CD4-positive, alpha-beta T cell treated with Interleukin-15 for 4 hours (primary cell): ENCODE results near the gene KRT31.
"Not testable (repeated sequence)": the region's sequence is repeated elsewhere in the genome, so short reads cannot be mapped to it uniquely, and the experiment has no call there.

Experiments
- DNase-seq: peaks from one replicate; pipeline ENCODE4 v3.0.0-alpha.2; 2020; ENCODE audit warnings: low spot score

Gene KRT31

DNA sequence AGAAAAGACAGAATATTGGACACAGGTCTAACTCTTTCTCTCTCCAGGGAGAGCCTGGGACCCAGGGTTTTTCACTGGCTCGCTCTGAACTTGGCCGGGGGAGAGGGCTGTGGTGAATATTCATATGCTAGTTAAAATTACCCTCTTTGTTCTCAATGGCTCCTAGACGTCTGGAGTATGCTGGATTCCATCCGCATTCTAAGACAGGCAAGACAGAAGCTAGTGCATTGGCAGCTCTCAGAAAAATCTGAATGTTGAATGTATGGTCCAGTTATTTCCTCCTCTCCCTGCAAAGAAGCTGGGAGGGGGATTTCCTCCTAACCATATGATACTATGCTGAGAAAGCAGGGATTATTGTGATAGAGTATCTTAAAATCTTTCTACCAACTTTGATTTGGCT, 9.7 kb downstream of the KRT31 start:
- DNase-seq = no peak

DNA sequence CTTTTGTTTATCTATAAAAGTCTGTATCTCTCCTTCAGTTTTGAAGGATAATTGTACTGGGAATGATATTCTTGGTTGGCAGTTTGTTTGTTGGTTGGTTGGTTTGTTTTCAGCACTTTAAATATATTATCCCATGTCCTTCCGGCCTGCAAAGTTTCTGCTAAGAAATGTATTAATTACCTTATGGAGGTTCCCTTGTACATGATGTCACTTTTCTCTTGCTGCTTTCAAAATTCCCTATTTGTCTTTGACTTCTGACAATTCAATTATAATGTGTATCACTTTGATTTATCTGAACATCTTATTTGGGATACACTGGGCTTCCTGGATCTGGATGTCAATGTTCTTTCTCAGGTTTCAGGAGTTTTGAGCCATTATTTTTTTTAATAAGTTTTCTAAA, 11.2 kb downstream of the KRT31 start:
- DNase-seq = no peak

DNA sequence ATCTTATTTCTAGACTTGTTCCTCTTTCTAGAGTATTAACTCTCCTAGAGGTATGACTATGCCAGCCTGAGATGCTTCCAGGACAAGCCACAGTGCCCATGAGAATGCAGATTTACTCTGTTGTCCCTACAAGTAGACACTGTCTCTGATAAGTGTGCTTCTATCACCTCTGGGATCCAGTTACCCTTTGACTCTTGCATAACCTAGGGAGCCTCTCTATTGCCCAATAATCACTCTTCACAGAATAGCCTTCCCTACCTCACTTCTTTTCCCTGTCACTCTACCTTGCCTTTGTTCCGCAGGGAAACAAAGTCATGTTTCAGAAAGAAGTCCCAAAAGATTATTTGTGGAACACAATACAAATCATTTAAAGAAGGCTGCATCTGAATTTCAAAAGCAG, 13.7 kb downstream of the KRT31 start:
- no peak for DNase-seq

DNA sequence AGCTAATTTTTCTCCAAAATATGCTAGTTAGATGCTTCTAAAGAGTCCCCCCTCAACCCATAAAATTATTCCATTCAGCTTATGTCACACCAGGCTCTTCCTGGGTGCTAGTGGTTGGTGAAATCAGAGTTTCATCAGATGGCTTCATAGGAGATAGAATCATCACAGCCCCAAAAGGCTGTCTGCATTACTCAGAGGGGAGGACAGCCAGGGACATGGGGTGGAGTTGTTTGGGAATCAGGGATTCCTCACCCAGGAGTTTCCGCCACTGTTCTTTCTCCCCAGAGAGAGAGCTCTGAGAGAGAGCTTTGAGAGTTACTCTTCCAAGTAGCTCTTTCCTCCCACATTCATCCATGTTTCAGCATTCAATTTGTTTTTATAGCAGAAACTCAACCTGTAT, 15.0 kb downstream of the KRT31 start:
- no peak for DNase-seq

DNA sequence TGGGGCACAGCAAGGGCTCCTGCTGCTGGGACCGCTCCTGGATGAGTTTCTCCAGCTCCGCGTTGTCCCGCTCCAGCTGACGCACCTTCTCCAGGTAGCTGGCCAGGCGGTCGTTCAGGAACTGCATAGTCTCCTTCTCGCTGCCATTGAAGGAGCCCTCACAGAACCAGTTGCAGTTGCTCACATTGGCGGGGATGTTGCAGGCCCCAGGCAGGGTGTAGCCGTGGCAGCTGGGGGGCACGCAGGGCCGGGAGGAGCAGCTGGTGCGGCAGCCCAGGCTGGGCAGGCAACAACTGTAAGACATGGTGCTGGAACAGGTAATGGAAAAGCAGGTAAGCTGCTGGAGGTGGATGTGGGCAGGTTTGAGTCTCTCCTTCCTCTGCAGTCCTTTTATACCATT, 15.5 kb downstream of the KRT31 start, which contains the start of gene KRT34:
Gene KRT34 (minus strand): TSS at position 364 of the 400 bp plus-strand sequence. CDS start 60 bp downstream, at position 304.
- not testable (repeated sequence) for DNase-seq

DNA sequence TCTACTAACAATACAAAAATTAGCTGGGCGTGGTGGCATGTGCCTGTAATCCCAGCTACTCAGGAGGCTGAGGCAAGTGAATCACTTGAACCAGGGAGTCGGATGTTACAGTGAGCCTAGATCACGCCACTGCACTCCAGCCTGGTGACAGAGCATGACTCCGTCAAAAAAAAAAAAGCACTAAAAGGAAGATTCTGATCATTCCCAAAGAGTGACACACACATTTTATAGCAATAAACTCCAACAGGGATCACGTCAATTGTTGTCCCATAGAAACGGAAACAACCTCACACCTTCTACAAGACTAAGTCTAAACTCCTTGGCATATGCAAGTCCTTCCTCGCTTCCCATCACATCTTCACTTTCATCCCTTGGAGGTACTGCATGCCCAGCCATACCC, 17.3 kb downstream of the KRT31 start:
- not testable (repeated sequence) for DNase-seq

DNA sequence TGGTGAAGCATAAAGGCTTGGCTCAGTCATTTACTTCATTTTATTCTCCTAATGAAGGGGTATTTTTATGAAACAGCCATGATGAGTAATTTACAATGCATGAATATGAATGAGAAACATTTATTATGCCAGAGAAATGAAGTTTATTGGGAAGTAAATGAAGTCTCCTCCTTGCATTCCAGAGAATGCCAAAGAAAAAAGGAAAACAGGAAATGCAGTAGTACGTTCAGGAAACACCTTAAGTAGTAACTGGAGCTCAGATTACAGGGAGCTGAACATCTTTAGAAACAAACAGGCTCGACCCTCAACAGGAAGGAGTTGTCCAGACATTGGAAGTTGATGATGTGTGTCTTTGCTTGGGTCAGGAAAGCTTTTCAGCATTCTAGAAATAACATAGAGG, 19.9 kb downstream of the KRT31 start:
- no peak for DNase-seq

DNA sequence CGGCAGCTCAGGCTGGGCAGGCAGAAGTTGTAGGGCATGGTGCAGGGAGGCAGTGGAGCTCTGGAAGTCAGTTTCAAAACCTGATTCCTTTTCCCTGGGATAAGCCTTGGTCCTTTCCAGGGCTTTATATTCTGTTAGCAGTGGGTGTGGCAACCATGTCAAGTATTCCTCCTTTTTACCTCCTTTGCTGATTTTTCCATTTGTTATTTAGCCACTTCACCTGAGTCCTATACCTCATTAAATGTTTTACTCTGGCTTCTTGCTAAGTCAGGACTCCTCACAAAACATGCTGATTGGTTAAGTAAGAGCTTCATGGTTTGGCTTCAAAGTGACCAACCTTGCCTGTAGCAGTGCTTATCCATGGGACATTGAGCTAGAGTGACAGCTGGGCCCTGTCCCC, 27.7 kb downstream of the KRT31 start, which contains the start of gene KRT33B:
Gene KRT33B (minus strand): TSS at position 101 of the 400 bp plus-strand sequence. CDS start 63 bp downstream, at position 38.
- no peak for DNase-seq

DNA sequence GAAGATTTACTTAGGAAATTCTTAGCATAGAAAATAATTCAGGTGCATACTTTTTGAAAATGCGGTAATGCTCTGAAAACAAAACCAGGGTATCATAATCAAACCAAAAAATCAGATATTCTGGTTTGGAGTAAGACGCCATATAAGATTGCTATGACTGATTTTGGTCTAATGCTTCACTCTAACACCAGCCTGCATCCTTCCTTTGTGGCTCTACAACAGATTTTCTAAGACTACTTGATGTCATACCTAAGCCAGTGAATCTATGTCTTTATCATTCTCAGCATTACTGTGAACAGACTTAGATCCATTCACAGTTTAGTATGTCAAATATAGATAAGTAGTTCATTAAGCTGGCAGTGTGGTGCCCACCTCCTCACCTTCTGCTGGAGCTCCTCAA, 28.4 kb downstream of the KRT31 start:
- DNase-seq = no peak

DNA sequence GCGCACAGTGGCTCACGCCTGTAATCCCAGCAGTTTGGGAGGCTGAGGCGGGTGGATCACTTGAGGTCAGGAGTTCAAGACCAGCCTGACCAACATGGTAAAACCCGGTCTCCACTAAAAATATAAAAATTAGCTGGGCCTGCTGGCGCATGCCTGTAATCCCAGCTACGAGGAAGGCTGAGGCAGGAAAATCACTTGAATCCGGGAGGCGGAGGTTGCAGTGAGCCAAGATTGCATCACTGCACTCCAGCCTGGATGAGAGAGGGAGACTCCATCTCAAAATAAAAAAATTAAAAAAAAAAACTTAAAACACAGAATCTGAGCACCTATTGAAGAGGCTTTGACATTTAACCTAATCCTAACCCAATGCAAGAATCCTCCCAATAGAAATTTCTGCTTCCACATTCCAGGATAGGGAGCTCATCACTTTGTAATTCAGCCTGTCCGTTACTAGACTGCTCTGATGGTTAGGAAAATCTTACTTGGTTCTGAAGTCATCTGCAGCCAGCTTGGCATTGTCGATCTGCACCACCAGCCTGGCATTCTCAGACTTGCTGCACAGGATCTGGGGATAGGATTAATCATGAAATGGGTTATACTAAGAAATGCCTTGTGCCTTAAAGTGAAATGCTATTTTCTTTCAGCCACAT, 29.9 kb downstream of the KRT31 start:
- DNase-seq = no peak

DNA sequence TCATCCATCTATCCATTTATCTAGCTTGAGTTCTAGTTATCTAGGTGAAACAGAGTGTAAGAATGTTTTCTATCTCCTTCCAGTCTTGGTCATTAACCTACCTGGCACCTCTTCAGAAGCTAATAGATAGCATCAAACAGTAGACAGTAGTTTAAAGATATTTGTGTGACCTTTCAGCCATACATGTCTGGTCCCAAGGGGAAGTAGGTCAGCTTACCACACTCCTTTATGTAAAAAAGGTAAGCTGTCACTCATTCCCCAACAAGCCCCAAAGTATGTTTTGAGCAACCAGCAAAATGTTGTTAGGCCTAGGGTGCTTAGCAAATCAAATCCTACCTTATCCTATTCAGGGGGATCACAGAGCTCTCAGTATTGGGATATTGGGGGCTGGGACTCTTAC, 31.3 kb downstream of the KRT31 start:
- no peak for DNase-seq

DNA sequence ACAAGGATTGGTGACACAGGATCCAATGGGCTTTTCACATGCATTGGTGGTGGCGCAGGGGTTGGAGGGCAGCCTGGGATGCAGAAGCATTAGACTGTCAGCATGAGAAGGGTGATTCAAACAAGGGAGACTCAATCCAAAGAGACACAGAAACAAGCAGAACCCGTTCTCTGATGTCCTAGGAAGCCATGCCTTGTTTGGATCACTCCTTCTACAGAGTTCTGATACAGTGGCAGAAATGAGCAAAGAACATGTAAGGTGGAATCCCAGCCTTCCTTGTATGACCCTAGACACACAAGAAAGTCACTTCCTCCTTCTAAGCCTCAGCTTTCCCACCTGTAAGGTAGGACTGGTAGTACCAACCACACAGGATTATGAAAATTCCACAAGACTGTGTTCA, 33.5 kb downstream of the KRT31 start:
- DNase-seq = no peak

DNA sequence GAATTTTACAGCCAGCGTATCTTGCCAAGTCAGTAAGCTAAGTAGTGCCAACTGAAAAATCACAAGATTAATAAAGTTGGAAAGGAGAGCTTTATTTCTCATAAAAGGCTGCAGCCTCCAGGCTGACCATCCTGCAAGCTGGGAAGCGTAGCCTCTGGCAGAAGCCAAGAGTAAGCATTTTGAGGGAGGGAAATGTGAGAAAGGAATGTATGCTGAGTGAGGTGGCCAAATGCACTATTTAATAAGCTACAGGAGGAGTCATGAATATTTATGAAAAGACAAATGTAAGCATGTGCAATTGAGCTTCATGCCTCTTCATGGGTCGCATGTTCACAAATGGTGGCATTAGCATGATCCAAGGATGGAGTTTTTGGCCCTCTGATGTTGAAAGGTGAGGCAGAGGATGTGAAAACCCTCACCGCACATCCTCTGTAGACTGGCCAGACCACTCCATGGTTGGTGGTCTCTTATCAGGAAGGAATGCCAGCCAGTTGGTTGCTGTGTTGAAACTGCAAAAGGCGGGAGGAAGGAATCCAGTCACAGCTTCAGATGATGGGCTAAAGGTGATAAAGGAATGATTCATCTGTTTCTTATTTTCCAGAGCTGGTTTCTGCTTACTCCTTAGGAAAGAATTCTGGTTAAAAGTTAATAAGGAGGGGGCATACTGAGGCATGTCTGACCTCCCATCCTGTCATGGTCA, 37.0 kb downstream of the KRT31 start:
- no peak for DNase-seq

DNA sequence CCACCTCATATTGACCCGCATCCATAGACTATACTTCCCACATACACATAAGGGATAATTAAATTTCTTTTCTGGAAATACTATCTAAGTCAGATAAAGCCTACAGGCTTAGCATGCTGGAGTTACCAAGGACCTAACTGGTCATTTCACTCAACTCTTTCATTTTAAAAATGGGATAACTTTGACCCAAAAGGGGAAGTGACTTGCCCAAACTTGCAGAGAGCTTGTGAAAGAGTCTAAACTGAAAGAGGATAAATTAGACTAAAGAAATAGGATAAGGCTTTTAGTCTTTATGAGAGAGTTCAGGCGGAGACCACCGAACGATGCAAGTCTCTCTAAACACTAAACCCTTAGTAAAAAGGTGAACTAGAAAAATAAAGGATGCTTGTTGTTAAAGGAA, 42.9 kb downstream of the KRT31 start:
- DNase-seq = no peak

DNA sequence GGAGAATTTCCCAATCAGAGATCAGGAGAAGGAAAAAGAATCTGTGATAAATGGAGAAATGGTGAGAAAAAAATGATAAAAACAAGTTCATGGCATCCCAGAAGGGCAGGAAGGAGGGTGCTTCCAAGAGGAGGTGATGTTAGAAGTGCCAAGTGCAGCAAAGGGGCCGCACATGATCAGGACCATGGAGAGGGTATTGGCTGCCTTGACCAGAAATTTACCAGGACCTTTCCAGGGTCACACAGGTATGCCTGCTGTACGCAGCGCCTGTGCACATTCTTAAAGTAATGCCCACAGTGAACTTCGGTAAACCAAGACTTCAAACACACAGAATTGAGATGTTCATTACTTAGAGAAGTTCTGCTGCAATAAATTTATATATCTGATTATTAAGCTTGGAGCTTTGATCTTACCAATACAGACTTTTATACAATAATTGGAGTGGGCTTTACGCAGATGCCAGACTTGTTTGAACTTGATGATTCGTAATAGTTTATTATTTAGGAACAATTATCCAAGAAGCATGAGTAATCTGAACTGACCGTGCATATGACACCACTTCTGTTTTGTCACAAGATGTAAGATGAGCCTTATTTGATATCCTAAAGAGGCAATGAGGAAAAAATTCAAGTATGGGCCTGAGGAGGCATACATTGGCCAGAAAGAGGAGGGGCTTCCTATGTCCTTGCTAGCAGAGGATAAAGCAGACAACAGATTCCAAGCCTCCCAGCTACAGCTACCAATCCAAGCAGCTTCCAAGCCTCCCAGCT, 44.6 kb downstream of the KRT31 start:
- no peak for DNase-seq

DNA sequence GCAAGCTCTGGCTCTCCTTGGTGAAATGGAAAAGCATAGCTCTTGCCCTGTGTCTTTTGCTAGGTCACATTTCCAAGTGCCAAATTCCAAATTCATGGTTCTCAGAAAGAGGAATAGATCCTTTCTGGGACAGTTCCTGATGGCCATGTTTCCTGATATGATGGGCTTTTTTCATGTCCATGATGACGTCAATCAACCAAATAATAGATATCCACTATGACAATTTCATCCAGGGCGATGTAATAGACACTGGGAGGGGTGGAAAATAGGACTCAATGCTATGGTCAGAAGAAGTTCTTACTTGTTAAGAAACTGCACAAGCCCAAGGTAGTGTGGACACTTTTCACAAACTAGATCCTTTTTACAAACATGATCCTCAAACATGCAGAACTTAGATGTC, 46.2 kb downstream of the KRT31 start:
- DNase-seq = no peak

DNA sequence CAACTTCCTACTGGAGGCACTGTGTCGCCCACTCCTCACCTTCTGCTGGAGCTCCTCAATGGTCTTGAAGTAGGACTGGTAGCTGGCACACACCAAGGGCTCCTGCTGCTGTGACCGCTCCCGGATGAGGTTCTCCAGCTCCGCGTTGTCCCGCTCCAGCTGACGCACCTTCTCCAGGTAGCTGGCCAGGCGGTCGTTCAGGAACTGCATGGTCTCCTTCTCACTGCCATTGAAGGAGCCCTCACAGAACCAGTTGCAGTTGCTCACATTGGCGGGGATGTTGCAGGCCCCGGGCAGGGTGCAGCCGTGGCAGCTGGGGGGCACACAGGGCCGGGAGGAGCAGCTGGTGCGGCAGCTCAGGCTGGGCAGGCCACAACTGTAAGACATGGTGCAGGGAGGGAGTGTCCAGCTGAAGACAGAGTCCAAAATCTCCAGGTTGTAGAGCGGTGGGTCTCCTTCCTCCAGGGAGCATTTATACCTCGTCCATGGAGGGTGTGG, 47.0 kb downstream of the KRT31 start, which contains the start of gene KRT33A:
Gene KRT33A (minus strand): TSS at position 448 of the 498 bp plus-strand sequence. CDS start 61 bp downstream, at position 387.
- not testable (repeated sequence) for DNase-seq

DNA sequence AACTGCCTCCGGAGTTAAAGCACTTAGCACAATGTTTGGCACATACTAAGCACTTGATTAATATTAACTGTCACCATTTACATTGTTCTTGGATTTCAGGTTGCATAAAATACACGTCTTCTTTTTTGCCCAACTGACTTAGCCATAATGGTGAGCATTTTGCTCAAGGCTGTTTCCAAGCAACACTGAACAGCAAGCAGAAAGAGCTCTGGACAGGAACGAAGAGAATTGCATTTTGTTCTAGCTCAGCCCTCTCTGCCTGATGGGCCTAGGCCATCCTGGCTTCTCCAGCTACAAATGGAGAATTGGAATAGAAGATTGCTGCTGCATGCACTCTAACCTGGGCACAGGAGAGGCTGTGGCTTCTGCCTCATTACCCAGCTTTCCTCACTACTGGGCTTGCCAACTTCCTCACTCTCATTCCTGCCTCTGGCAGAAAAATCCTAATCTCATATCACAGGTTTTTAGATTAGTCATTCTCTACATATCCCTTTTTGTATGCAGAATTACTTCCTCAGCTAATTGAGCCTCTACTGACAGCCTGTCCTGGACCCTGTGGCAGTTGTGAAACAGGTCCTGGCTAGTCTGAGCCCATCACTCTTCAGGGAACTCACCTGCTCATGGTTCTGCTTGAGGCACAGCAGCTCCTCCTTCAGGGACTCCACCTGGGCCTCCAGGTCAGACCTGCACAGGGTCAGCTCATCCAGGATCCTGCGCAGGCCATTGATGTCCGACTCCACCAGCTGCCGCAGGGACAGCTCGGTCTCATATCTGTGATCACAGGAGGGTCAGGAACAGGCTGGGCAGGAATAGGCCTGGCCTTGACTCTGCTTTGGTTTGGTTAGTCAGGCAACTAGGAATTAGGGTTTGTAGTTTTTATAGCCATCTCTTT, 49.3 kb downstream of the KRT31 start:
- DNase-seq = no peak

DNA sequence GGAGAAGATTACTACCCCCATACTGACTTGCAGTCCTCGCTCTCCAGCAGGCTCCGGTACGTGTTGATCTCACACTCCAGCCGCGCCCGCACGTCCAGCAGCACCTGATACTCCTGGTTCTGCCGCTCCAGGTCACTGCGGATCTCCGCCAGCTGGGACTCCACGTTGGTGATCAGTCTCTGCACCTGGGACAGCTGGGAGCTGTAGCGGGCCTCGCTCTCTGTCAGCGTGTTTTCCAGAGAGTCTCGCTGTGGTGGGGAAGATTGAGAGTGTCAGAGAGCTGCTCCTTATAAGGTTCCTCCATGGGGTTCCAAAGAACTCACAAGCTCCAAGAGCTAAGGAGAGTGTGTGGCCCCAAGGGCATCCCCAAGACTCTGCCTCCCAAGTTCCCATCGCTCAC, 51.0 kb downstream of the KRT31 start:
- not testable (repeated sequence) for DNase-seq

DNA sequence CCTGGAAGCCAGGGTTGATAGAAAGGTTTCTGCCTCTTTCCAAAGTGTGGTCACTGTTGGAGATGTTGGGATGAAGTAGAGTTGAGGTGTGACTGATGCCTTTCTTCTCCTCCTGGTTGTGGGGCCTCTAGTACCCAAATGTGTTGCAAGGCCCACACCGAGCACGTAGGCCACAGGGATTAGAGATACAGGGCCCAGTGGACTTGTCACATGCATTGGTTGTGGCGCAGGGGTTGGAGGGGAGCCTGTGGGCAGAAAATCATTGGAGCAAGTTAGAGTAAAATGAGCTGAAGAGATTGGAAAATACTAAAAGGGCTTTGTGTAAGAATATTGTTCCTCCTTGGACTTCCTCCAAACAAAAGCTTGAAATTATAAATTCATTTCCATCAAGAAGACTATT, 51.4 kb downstream of the KRT31 start:
- DNase-seq = no peak
